Endodermal cell (in vitro differentiated cells): ENCODE results near the gene CTSS. TPM values are rescaled to one million over a fixed set of nuclear protein-coding genes. Genes with fewer than 3 reads are reported as not detected.

Experiments
- DNase-seq: peaks from one replicate; pipeline ENCODE4 v3.0.0-alpha.2; 2017
- H3K27ac ChIP-seq: 2 replicates; pipeline ENCODE4 v1.5.1; 2013; ENCODE audit warnings: mild to moderate bottlenecking, low read depth, low read length, moderate library complexity
- H3K27me3 ChIP-seq: 2 replicates; pipeline ENCODE4 v1.6.1; 2013; ENCODE audit warnings: mild to moderate bottlenecking, low read length, moderate library complexity; ENCODE audit not compliant: insufficient read depth, control insufficient read depth, poor library complexity, severe bottlenecking
- H3K36me3 ChIP-seq: 2 replicates; pipeline ENCODE4 v1.7.0; 2013; ENCODE audit warnings: mild to moderate bottlenecking, low read length, moderate library complexity; ENCODE audit not compliant: control insufficient read depth, insufficient read depth
- H3K4me1 ChIP-seq: one replicate; pipeline ENCODE4 v1.7.0; 2013; ENCODE audit warnings: low read length; ENCODE audit not compliant: control insufficient read depth, insufficient read depth
- H3K4me3 ChIP-seq: 2 replicates; pipeline ENCODE4 v1.5.1; 2013; ENCODE audit warnings: mild to moderate bottlenecking, low read length, moderate library complexity
- H3K9ac ChIP-seq: 2 replicates; pipeline ENCODE4 v1.6.1; 2013; ENCODE audit warnings: mild to moderate bottlenecking, low read length, moderate library complexity; ENCODE audit not compliant: poor library complexity, severe bottlenecking; ENCODE audit errors: extremely low read depth
- H3K9me3 ChIP-seq: 2 replicates; pipeline ENCODE4 v1.6.1; 2013; ENCODE audit warnings: mild to moderate bottlenecking, low read length, moderate library complexity; ENCODE audit not compliant: control insufficient read depth
- H3K27ac Mint-ChIP-seq: 2 replicates; pipeline ENCODE4 v1.8.0; 2020; ENCODE audit warnings: mixed read lengths
- H3K27me3 Mint-ChIP-seq: 2 replicates; pipeline ENCODE4 v1.8.0; 2021; ENCODE audit warnings: mild to moderate bottlenecking, mixed read lengths; ENCODE audit not compliant: insufficient read depth
- H3K36me3 Mint-ChIP-seq: 2 replicates; pipeline ENCODE4 v1.8.0; 2020; ENCODE audit warnings: low read depth, mixed read lengths
- H3K4me1 Mint-ChIP-seq: 2 replicates; pipeline ENCODE4 v1.8.0; 2020; ENCODE audit warnings: mixed read lengths
- H3K4me3 Mint-ChIP-seq: 2 replicates; pipeline ENCODE4 v1.8.0; 2020; ENCODE audit warnings: mild to moderate bottlenecking, moderate library complexity, mixed read lengths
- H3K9me3 Mint-ChIP-seq: 2 replicates; pipeline ENCODE4 v1.8.0; 2020; ENCODE audit warnings: mild to moderate bottlenecking, mixed read lengths
- whole genome bisulfite sequencing, 2 experiments: methylation state at CpG; one replicate each; pipeline versions ENCODE4 v1.1.5 to v1.1.7; 2013; ENCODE audit warnings: missing lambda C conversion rate in 2 of 2, mixed read lengths in 1 of 2; ENCODE audit not compliant: insufficient coverage in 1 of 2, insufficient read length in 1 of 2; 5-methylcytosine and 5-hydroxymethylcytosine counted together
- total RNA-seq, 2 donors: library from RNA; stranded (reverse); fragmentation: NEBNext Ultra II Directional in 1 of 2; extraction: Animal tissue kit (Norgen Biotek cat#: 25700) in 1 of 2; gene quantifications; 2 replicates in 1 of 2; 3 replicates in 1 of 2; pipeline ENCODE4 v1.2.1, GENCODE V29; 2021
- TF ChIP-seq, protein P1 (sequence below): fragments of 200-600 bp; sonication (generic); conservative IDR thresholded peaks from 2 replicates; pipeline ENCODE4 v1.5.0; 2021; ENCODE audit warnings: antibody characterized with exemption, mild to moderate bottlenecking

CTSS gene
- total RNA-seq, 2 donors from 2014 or later = not detected

DNA sequence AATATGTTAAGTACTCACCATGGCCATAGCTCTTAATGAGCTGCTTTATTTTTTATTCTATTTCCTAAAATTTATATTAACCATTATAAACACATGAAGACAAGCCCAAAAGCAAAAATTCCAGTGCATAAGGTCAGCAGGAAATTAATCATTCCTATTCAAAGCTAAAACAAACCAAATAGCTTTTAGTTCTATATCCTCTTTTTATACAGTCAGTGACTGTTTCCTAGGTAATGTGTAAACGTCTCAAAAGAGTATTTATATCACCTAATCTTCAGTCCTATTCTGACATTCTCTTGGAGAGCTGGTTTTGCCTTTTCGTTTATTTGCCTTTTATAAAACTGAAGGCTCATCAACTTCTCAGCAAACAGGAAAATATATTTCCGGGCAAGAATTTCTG lies 72.9 kb downstream of the CTSS start:
- H3K9me3 Mint-ChIP-seq = no peaks in the 10 kb centered on the region
- Histone ChIP-seq H3K4me1 (peaks cover 5% of the 10 kb centered on the region), H3K36me3 (peaks cover 61% of the 10 kb centered on the region), H3K9me3 (no peaks in the 10 kb centered on the region), H3K27me3 (no peaks in the 10 kb centered on the region), H3K9ac (no peak overlapping the region), H3K27ac (no peak overlapping the region), H3K4me3 (no peak overlapping the region)
- H3K36me3 Mint-ChIP-seq = peaks cover 57% of the 10 kb centered on the region
- H3K27me3 Mint-ChIP-seq = no peaks in the 10 kb centered on the region
- TF ChIP-seq, protein P1, sequence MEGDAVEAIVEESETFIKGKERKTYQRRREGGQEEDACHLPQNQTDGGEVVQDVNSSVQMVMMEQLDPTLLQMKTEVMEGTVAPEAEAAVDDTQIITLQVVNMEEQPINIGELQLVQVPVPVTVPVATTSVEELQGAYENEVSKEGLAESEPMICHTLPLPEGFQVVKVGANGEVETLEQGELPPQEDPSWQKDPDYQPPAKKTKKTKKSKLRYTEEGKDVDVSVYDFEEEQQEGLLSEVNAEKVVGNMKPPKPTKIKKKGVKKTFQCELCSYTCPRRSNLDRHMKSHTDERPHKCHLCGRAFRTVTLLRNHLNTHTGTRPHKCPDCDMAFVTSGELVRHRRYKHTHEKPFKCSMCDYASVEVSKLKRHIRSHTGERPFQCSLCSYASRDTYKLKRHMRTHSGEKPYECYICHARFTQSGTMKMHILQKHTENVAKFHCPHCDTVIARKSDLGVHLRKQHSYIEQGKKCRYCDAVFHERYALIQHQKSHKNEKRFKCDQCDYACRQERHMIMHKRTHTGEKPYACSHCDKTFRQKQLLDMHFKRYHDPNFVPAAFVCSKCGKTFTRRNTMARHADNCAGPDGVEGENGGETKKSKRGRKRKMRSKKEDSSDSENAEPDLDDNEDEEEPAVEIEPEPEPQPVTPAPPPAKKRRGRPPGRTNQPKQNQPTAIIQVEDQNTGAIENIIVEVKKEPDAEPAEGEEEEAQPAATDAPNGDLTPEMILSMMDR = no peak
- no peak for DNase-seq
- no peak overlapping the region for H3K27ac Mint-ChIP-seq
- peaks cover 19% of the 10 kb centered on the region for H3K4me1 Mint-ChIP-seq
- WGBS, 2 experiments = 80 to 89% methylated on average over 1 to 3 of the region's 3 CpGs
- no peak overlapping the region for H3K4me3 Mint-ChIP-seq

DNA sequence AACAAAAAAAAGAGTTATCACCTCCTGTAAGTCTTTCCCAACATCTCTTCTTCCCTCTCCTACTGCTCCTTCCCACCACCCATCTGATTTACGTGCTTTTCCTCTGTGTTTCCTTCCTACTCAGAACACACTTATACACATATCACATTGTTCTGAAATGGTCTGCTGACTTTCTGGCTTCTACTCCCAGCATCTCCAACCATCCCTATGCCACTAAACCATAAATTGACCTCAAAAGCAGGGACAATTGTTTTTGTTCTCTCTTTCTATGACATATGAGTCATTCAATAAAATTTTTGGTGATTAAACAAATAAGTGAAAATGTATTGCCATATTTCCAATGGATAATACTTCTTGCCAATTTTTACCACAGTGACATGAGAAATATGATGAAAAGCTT lies 76.8 kb downstream of the CTSS start:
- 92 to 100% methylated on average over 1 of the region's 1 CpG for WGBS, 2 experiments
- Mint-ChIP-seq H3K9me3 (no peaks in the 10 kb centered on the region), H3K4me1 (peaks cover 13% of the 10 kb centered on the region), H3K36me3 (peaks cover 58% of the 10 kb centered on the region), H3K27ac (peak overlapping the region; percentile 45), H3K4me3 (no peak overlapping the region), H3K27me3 (no peaks in the 10 kb centered on the region)
- Histone ChIP-seq H3K9ac (no peak overlapping the region), H3K4me3 (peak overlapping the region; percentile 64), H3K4me1 (peaks cover 3% of the 10 kb centered on the region), H3K36me3 (peaks cover 71% of the 10 kb centered on the region), H3K27ac (no peak overlapping the region), H3K27me3 (no peaks in the 10 kb centered on the region), H3K9me3 (no peaks in the 10 kb centered on the region)
- TF ChIP-seq, protein P1 = no peak
- DNase-seq = no peak

DNA sequence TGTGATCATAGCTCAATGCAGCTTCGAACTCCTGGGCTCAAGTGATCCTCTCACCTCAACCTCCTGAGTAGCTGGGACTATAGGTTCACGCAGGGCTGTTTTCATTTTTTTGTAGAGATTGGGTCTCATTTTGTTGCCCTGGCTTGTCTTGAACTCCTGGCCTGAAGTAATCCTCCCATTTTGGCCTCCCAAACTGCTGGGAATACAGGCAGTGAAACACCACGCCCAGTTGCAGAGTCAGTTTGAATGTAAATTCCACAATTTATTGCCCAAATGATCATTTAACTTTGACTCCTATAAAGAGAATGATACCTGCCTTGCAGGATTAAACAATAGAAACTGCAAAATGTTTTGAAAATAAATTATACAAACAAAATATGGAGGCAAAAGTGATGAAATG lies 79.3 kb downstream of the CTSS start:
- Histone ChIP-seq H3K27ac (no peak overlapping the region), H3K9me3 (no peaks in the 10 kb centered on the region), H3K4me3 (no peak overlapping the region), H3K36me3 (peaks cover 67% of the 10 kb centered on the region), H3K9ac (no peak overlapping the region), H3K27me3 (no peaks in the 10 kb centered on the region), H3K4me1 (peaks cover 3% of the 10 kb centered on the region)
- Mint-ChIP-seq H3K27me3 (no peaks in the 10 kb centered on the region), H3K9me3 (no peaks in the 10 kb centered on the region), H3K27ac (no peak overlapping the region), H3K4me1 (peaks cover 13% of the 10 kb centered on the region), H3K4me3 (no peak overlapping the region), H3K36me3 (peaks cover 51% of the 10 kb centered on the region)
- 71 to 100% methylated on average over 2 to 3 of the region's 3 CpGs for WGBS, 2 experiments
- TF ChIP-seq, protein P1 = no peak
- no peak for DNase-seq
